K562 (cell line): ENCODE results near the gene RALGAPB. TPM values are rescaled to one million over a fixed set of nuclear protein-coding genes. Genes with fewer than 3 reads are reported as not detected.
"Not testable (repeated sequence)": the region's sequence is repeated elsewhere in the genome, so short reads cannot be mapped to it uniquely, and the experiment has no call there.

Experiments
- ATAC-seq: fragments of 200-7000 bp; cut with Tn5 transposase; 3 replicates; pipeline ENCODE4 v1.9.1; 2020; ENCODE audit warnings: moderate library complexity
- BruUV-seq: library from RNA; stranded (reverse); fragments of 400-500 nt; replicated peaks from 2 replicates; lab custom pipeline; 2021; lab: Mats Ljungman, UMichigan
- CTCF ChIA-PET: fragments of 300-600 bp; formaldehyde crosslinking; extraction: SDS; loops from one replicate; lab custom pipeline; 2021; ENCODE audit warnings: low intra/inter-chr PET ratio; lab: Yijun Ruan, JAX
- POLR2A ChIA-PET: fragments of 300-600, 350-650 bp; sonication (Branson Sonifier 250); formaldehyde crosslinking; extraction: SDS; loops from one replicate; lab custom pipeline; 2021; ENCODE audit warnings: antibody characterized with exemption, inconsistent platforms; lab: Yijun Ruan, JAX
- DNase-seq, 4 experiments: peaks; one replicate each; pipeline versions ENCODE4 v3.0.0 to v3.0.0-alpha.2; 2011 to 2018; ENCODE audit warnings: low spot score in 3 of 4, mixed read lengths in 3 of 4; ENCODE audit errors: extremely low read depth in 1 of 4
- FAIRE-seq: peaks from 2 replicates; lab custom pipeline; 2011; peaks lifted over from hg19 to GRCh38; lab: Jason Lieb, UNC
- H2AFZ ChIP-seq: 2 replicates; pipeline ENCODE4 v1.6.0; 2011; ENCODE audit warnings: low read depth, low read length, control low read depth, inconsistent platforms
- H3K27ac ChIP-seq: fragments of 200-600 bp; 3 replicates; pipeline ENCODE4 v1.8.0; 2011; ENCODE audit warnings: low read depth, mild to moderate bottlenecking, control low read depth, inconsistent platforms, low read length, moderate library complexity, mixed read lengths; ENCODE audit errors: extremely low read depth
- H3K27me3 ChIP-seq, 2 experiments: fragments of 300-600 bp in 1 of 2; 2 replicates in 1 of 2; 3 replicates in 1 of 2; pipeline versions ENCODE4 v1.6.0 to v1.8.0; 2011; ENCODE audit warnings: inconsistent platforms in 2 of 2, low read length in 2 of 2, mild to moderate bottlenecking in 1 of 2, mixed read lengths in 1 of 2, moderate library complexity in 1 of 2; ENCODE audit not compliant: control insufficient read depth in 2 of 2, insufficient read depth in 2 of 2
- H3K36me3 ChIP-seq: fragments of 300-600 bp; 3 replicates; pipeline ENCODE4 v1.8.0; 2011; ENCODE audit warnings: mild to moderate bottlenecking, low read length, inconsistent platforms; ENCODE audit not compliant: control insufficient read depth, insufficient read depth
- H3K4me1 ChIP-seq, 2 experiments: fragments of 200-600 bp in 1 of 2; replicated peaks in 1 of 2; 2 replicates in 1 of 2; 3 replicates in 1 of 2; pipeline versions ENCODE4 v1.5.1 to v1.8.0; 2011; ENCODE audit warnings: inconsistent platforms in 2 of 2, low read length in 2 of 2, mild to moderate bottlenecking in 1 of 2, mixed read lengths in 1 of 2, moderate library complexity in 1 of 2; ENCODE audit not compliant: control insufficient read depth in 2 of 2, insufficient read depth in 2 of 2
- H3K4me2 ChIP-seq: 2 replicates; pipeline ENCODE4 v1.6.1; 2011; ENCODE audit warnings: low read length, control low read depth, inconsistent platforms, mixed read lengths; ENCODE audit not compliant: insufficient read depth
- H3K4me3 ChIP-seq: fragments of 200-600 bp; sonication (generic), shearing (Covaris generic); 2 replicates; pipeline ENCODE4 v1.5.1; 2016; ENCODE audit warnings: control low read depth, inconsistent platforms
- H3K79me2 ChIP-seq: fragments of 200-600 bp; 3 replicates; pipeline ENCODE4 v1.8.0; 2011; ENCODE audit warnings: low read length, inconsistent platforms; ENCODE audit not compliant: control insufficient read depth, insufficient read depth
- H3K9ac ChIP-seq, 2 experiments: 2 replicates each; pipeline versions ENCODE4 v1.6.0 to v1.6.1; 2011; ENCODE audit warnings: low read depth in 2 of 2, low read length in 2 of 2, control low read depth in 1 of 2, inconsistent platforms in 1 of 2, mild to moderate bottlenecking in 1 of 2, mixed read lengths in 1 of 2; ENCODE audit not compliant: insufficient read depth in 1 of 2
- H3K9me1 ChIP-seq: one replicate; pipeline ENCODE4 v1.6.0; 2011; ENCODE audit warnings: inconsistent platforms, mild to moderate bottlenecking, low read length, moderate library complexity; ENCODE audit not compliant: control insufficient read depth, insufficient read depth
- H3K9me3 ChIP-seq: replicated peaks from 2 replicates; pipeline ENCODE4 v1.5.1; 2011; ENCODE audit warnings: low read depth, low read length, inconsistent platforms; ENCODE audit not compliant: control insufficient read depth, insufficient read depth
- H4K20me1 ChIP-seq: replicated peaks from 2 replicates; pipeline ENCODE4 v1.6.1; 2011; ENCODE audit warnings: low read length, inconsistent platforms, mixed read lengths; ENCODE audit not compliant: control insufficient read depth, insufficient read depth
- WGBS: fragments of 100-300 bp; shearing (Covaris generic); methylation state at CpG from one replicate; pipeline ENCODE4 v1.1.6; 2016; ENCODE audit warnings: low coverage, mixed read lengths; ENCODE audit not compliant: insufficient coverage; ENCODE audit errors: missing lambda C conversion rate; 5-methylcytosine and 5-hydroxymethylcytosine counted together
- in situ Hi-C: fragments of 300-500 bp; cut with MboI; formaldehyde crosslinking; loops from 4 replicates; pipeline ENCODE4 v1.15.0; 2018; ENCODE audit warnings: inconsistent platforms, mixed read lengths
- intact Hi-C: fragments of 100-400 bp; cut with micrococcal nuclease; formaldehyde crosslinking; loops from 2 replicates; pipeline ENCODE4 v1.14.2; 2022
- polyA plus RNA-seq, 8 experiments: library from polyadenylated mRNA; depleted of rRNA in 4 of 8; stranded (reverse) in 5 of 8; unstranded in 3 of 8; fragments of >200 nt; fragmentation: Nextera tagmentation in 2 of 8; fragmentation: Illumina TruSeq in 1 of 8; extraction: Ambion mirVana in 2 of 8; extraction: Trizol in 1 of 8; gene quantifications; 2 replicates each; pipeline versions ENCODE4 v1.2.1 to v1.2.3, GENCODE V29; 2011 to 2014; ENCODE audit warnings: inconsistent platforms in 1 of 8, missing spikeins in 1 of 8
- total RNA-seq, 7 experiments: library from RNA; depleted of rRNA in 6 of 7; stranded (reverse); fragments of >200 nt in 6 of 7; fragmentation: Illumina TruSeq in 2 of 7; extraction: Trizol in 2 of 7; gene quantifications; 2 replicates each; pipeline versions ENCODE4 v1.2.1 to v1.2.3, GENCODE V29; 2011 to 2021; ENCODE audit warnings: low replicate concordance in 1 of 7

The RALGAPB gene
- total and polyA plus RNA-seq, 9 of the 15 experiments (the other 6 are each of a cell fraction or from before 2014, with no cell fraction given) = 4.3 to 25.6 (median 13.6) TPM

GRCh38 chr20:38461167-38461566 lies 11.5 kb upstream of the RALGAPB start:
- FAIRE-seq, H3K4me2 ChIP-seq, H3K9me1 ChIP-seq, H2AFZ ChIP-seq, H3K4me1 ChIP-seq, ATAC-seq, BruUV-seq, H3K9me3 ChIP-seq, H3K36me3 ChIP-seq, POLR2A ChIA-PET, DNase-seq, H3K4me3 ChIP-seq, H3K27ac ChIP-seq, H3K9ac ChIP-seq, CTCF ChIA-PET, intact Hi-C loops, H3K79me2 ChIP-seq, in situ Hi-C loops, H4K20me1 ChIP-seq: not testable (repeated sequence)
- WGBS = no CpG with 5 or more reads among the region's 33 CpGs
- peaks cover 4 to 15% of the 10 kb centered on the region in 2 experiments; a peak in 4 of 5 replicates for H3K27me3 ChIP-seq

GRCh38 chr20:38461569-38461968 lies 11.1 kb upstream of the RALGAPB start:
- no CpG with 5 or more reads among the region's 30 CpGs for WGBS
- H3K9ac ChIP-seq, FAIRE-seq, H3K4me3 ChIP-seq, in situ Hi-C loops, H3K79me2 ChIP-seq, POLR2A ChIA-PET, intact Hi-C loops, CTCF ChIA-PET, DNase-seq, H3K4me1 ChIP-seq, H4K20me1 ChIP-seq, BruUV-seq, H2AFZ ChIP-seq, H3K9me1 ChIP-seq, ATAC-seq, H3K27ac ChIP-seq, H3K36me3 ChIP-seq, H3K4me2 ChIP-seq, H3K9me3 ChIP-seq: not testable (repeated sequence)
- H3K27me3 ChIP-seq = peaks cover 4 to 15% of the 10 kb centered on the region in 2 experiments; a peak in 4 of 5 replicates
